H9 (cell line): Measurements from ENCODE around the gene MED9. TPM values are rescaled to one million over a fixed set of nuclear protein-coding genes. Genes with fewer than 3 reads are reported as not detected.

Experiments used
- DNase-seq: peaks from one replicate; pipeline ENCODE4 v3.0.0-alpha.2; 2017
- H2AFZ ChIP-seq: one replicate; pipeline ENCODE4 v1.6.1; 2013; ENCODE audit warnings: mild to moderate bottlenecking, low read length, control low read depth, moderate library complexity
- H2AK5ac ChIP-seq: 2 replicates; pipeline ENCODE4 v1.6.1; 2013; ENCODE audit warnings: low read length, control low read depth, mixed read lengths; ENCODE audit not compliant: insufficient read length
- H2BK120ac ChIP-seq: one replicate; pipeline ENCODE4 v1.6.1; 2013; ENCODE audit warnings: low read depth, mild to moderate bottlenecking, low read length, control low read depth, inconsistent platforms; ENCODE audit not compliant: poor library complexity, severe bottlenecking
- H2BK12ac ChIP-seq: 2 replicates; pipeline ENCODE4 v1.6.1; 2013; ENCODE audit warnings: low read length, control low read depth, mixed read lengths, low read depth; ENCODE audit not compliant: insufficient read length
- H2BK15ac ChIP-seq: 2 replicates; pipeline ENCODE4 v1.6.1; 2013; ENCODE audit warnings: low read depth, low read length, control low read depth
- H2BK20ac ChIP-seq: one replicate; pipeline ENCODE4 v1.6.1; 2013; ENCODE audit warnings: low read depth, mild to moderate bottlenecking, low read length, control low read depth, inconsistent platforms; ENCODE audit not compliant: poor library complexity, severe bottlenecking
- H2BK5ac ChIP-seq: 2 replicates; pipeline ENCODE4 v1.6.1; 2013; ENCODE audit warnings: low read length, control low read depth, mixed read lengths; ENCODE audit not compliant: insufficient read length
- H3K14ac ChIP-seq: 2 replicates; pipeline ENCODE4 v1.6.1; 2013; ENCODE audit warnings: low read length, control low read depth; ENCODE audit not compliant: insufficient read depth
- H3K18ac ChIP-seq: 2 replicates; pipeline ENCODE4 v1.6.1; 2013; ENCODE audit warnings: low read depth, mild to moderate bottlenecking, mixed read lengths, low read length, control low read depth; ENCODE audit not compliant: insufficient read length
- H3K23ac ChIP-seq: 2 replicates; pipeline ENCODE4 v1.6.1; 2013; ENCODE audit warnings: low read length, control low read depth, mixed read lengths, low read depth; ENCODE audit not compliant: insufficient read length
- H3K23me2 ChIP-seq: 2 replicates; pipeline ENCODE4 v1.6.1; 2013; ENCODE audit warnings: low read depth, mild to moderate bottlenecking, mixed read lengths, low read length, control low read depth; ENCODE audit not compliant: insufficient read length, poor library complexity, severe bottlenecking
- H3K27ac ChIP-seq: 2 replicates; pipeline ENCODE4 v1.5.1; 2013; ENCODE audit warnings: low read length, control low read depth, mixed read lengths, low read depth; ENCODE audit not compliant: insufficient read length
- H3K27me3 ChIP-seq: 2 replicates; pipeline ENCODE4 v1.6.1; 2013; ENCODE audit warnings: low read length, control low read depth, inconsistent platforms; ENCODE audit not compliant: insufficient read depth
- H3K4ac ChIP-seq: 2 replicates; pipeline ENCODE4 v1.6.1; 2013; ENCODE audit warnings: low read depth, mild to moderate bottlenecking, control low read depth, inconsistent platforms, low read length, moderate library complexity
- H3K4me1 ChIP-seq: 2 replicates; pipeline ENCODE4 v1.6.1; 2013; ENCODE audit warnings: low read length, control low read depth, inconsistent platforms; ENCODE audit not compliant: insufficient read depth
- H3K4me2 ChIP-seq: 2 replicates; pipeline ENCODE4 v1.6.1; 2013; ENCODE audit warnings: low read length, control low read depth, mixed read lengths; ENCODE audit not compliant: insufficient read length, insufficient read depth
- H3K56ac ChIP-seq: 2 replicates; pipeline ENCODE4 v1.6.1; 2013; ENCODE audit warnings: low read depth, mild to moderate bottlenecking, mixed read lengths, low read length, control low read depth; ENCODE audit not compliant: insufficient read length
- H3K79me1 ChIP-seq: 2 replicates; pipeline ENCODE4 v1.6.1; 2013; ENCODE audit warnings: low read depth, mild to moderate bottlenecking, moderate library complexity, low read length, control low read depth, inconsistent platforms; ENCODE audit not compliant: insufficient read depth, poor library complexity, severe bottlenecking
- H3K79me2 ChIP-seq: 2 replicates; pipeline ENCODE4 v1.6.1; 2013; ENCODE audit warnings: low read length, control low read depth, inconsistent platforms; ENCODE audit not compliant: insufficient read depth
- H3K9ac ChIP-seq: 2 replicates; pipeline ENCODE4 v1.6.1; 2013; ENCODE audit warnings: low read length, control low read depth, mixed read lengths; ENCODE audit not compliant: insufficient read length; ENCODE audit errors: extremely low read depth
- H3K9me3 ChIP-seq: one replicate; pipeline ENCODE4 v1.6.1; 2013; ENCODE audit warnings: low read depth, low read length, inconsistent platforms; ENCODE audit not compliant: control insufficient read depth
- H3T11ph ChIP-seq: one replicate; pipeline ENCODE4 v1.6.1; 2013; ENCODE audit warnings: mild to moderate bottlenecking, low read length, control low read depth, inconsistent platforms
- H4K20me1 ChIP-seq: one replicate; pipeline ENCODE4 v1.6.1; 2013; ENCODE audit not compliant: control insufficient read depth, insufficient read length, insufficient read depth
- H4K5ac ChIP-seq: 2 replicates; pipeline ENCODE4 v1.6.1; 2013; ENCODE audit warnings: low read depth, mild to moderate bottlenecking, mixed read lengths, low read length, control low read depth; ENCODE audit not compliant: insufficient read length
- H4K8ac ChIP-seq: replicated peaks from 2 replicates; pipeline ENCODE4 v1.6.1; 2013; ENCODE audit warnings: low read length, control low read depth, mixed read lengths, low read depth; ENCODE audit not compliant: insufficient read length
- H4K91ac ChIP-seq: 2 replicates; pipeline ENCODE4 v1.6.1; 2013; ENCODE audit warnings: low read depth, mild to moderate bottlenecking, moderate library complexity, mixed read lengths, low read length, control low read depth; ENCODE audit not compliant: insufficient read length
- H3K27ac Mint-ChIP-seq, 3 experiments: 2 replicates in 2 of 3; 3 replicates in 1 of 3; pipeline ENCODE4 v1.8.0; 2020 to 2021; ENCODE audit warnings: mixed read lengths in 3 of 3, mild to moderate bottlenecking in 1 of 3, moderate library complexity in 1 of 3
- H3K27me3 Mint-ChIP-seq: 2 replicates; pipeline ENCODE4 v1.8.0; 2021; ENCODE audit warnings: low read depth, mild to moderate bottlenecking, moderate library complexity, mixed read lengths
- H3K36me3 Mint-ChIP-seq, 3 experiments: 2 replicates in 2 of 3; 3 replicates in 1 of 3; pipeline ENCODE4 v1.8.0; 2020 to 2021; ENCODE audit warnings: low read depth in 3 of 3, mixed read lengths in 3 of 3; ENCODE audit not compliant: insufficient read depth in 1 of 3
- H3K4me1 Mint-ChIP-seq, 2 experiments: 2 replicates each; pipeline ENCODE4 v1.8.0; 2020; ENCODE audit warnings: mixed read lengths in 2 of 2
- H3K4me3 Mint-ChIP-seq, 2 experiments: 2 replicates in 1 of 2; 3 replicates in 1 of 2; pipeline ENCODE4 v1.8.0; 2020 to 2021; ENCODE audit warnings: mild to moderate bottlenecking in 2 of 2, mixed read lengths in 2 of 2, moderate library complexity in 1 of 2
- H3K9me3 Mint-ChIP-seq, 2 experiments: 2 replicates in 1 of 2; 3 replicates in 1 of 2; pipeline ENCODE4 v1.8.0; 2020; ENCODE audit warnings: mild to moderate bottlenecking in 2 of 2, mixed read lengths in 2 of 2, moderate library complexity in 1 of 2
- CTCF ChIP-seq: fragments of 200-600 bp; sonication (generic); conservative IDR thresholded peaks from 3 replicates; pipeline ENCODE4 v1.8.0; 2021; ENCODE audit warnings: antibody characterized with exemption, mild to moderate bottlenecking
- WGBS: extraction: QIAGEN DNeasy Blood & Tissue Kit; methylation state at CpG from one replicate; pipeline ENCODE4 v1.1.7; 2013; ENCODE audit warnings: missing lambda C conversion rate, low lambda C conversion rate, mixed read lengths; ENCODE audit not compliant: insufficient read length; ENCODE audit errors: extremely low coverage; 5-methylcytosine and 5-hydroxymethylcytosine counted together
- total RNA-seq: library from RNA; stranded (reverse); gene quantifications from 2 replicates; pipeline ENCODE4 v1.2.1, GENCODE V29; 2021

Gene MED9
- total RNA-seq, 1 experiment from 2014 or later: 20.0 TPM

- Histone ChIP-seq H3K9ac (no peak overlapping the region), H2BK5ac (no peak overlapping the region), H4K91ac (no peak overlapping the region), H2BK20ac (no peak overlapping the region), H3K23ac (no peak overlapping the region), H3K14ac (no peak overlapping the region), H2AK5ac (no peak overlapping the region), H3K79me2 (no peaks in the 10 kb centered on the region), H3K23me2 (no peaks in the 10 kb centered on the region), H3K4me1 (no peaks in the 10 kb centered on the region), H2BK120ac (no peak overlapping the region), H4K5ac (no peak overlapping the region), H3K56ac (no peak overlapping the region), H3K4ac (no peak overlapping the region), H3K27me3 (no peaks in the 10 kb centered on the region), H2BK15ac (no peak overlapping the region), H3K79me1 (no peaks in the 10 kb centered on the region), H4K8ac (no peak overlapping the region), H3K4me2 (no peak overlapping the region), H4K20me1 (no peaks in the 10 kb centered on the region), H2BK12ac (no peak overlapping the region), H3K18ac (no peak overlapping the region), H3K27ac (no peak overlapping the region), H3T11ph (no peak overlapping the region), H2AFZ (no peak overlapping the region), H3K9me3 (no peaks in the 10 kb centered on the region)
- Mint-ChIP-seq H3K36me3 (peaks cover 4 to 5% (median 4%) of the 10 kb centered on the region in 3 experiments; a peak in 3 of 7 replicates), H3K4me1 (no peaks in the 10 kb centered on the region), H3K4me3 (no peak overlapping the region), H3K27ac (no peak overlapping the region), H3K9me3 (peaks cover 6 to 7% of the 10 kb centered on the region in 2 experiments; a peak in 4 of 5 replicates), H3K27me3 (peaks cover 15% of the 10 kb centered on the region)
- no peak for TF ChIP-seq CTCF
- WGBS: no CpG with 5 or more reads among the region's 19 CpGs
- DNase-seq: no peak
These were observed 20.5 kb upstream of the MED9 start for GRCh38 chr17:17456251-17456650.
